A673 (cell line): Measurements from ENCODE around the gene ATP2A3.

Experiments
- EZH2 ChIP-seq: fragments of 200-600 bp; sonication (generic); IDR thresholded peaks from 2 replicates; pipeline ENCODE4 v1.6.1; 2017; ENCODE audit warnings: borderline replicate concordance, low read depth, mild to moderate bottlenecking, mixed read lengths, antibody characterized with exemption, low read length; ENCODE audit not compliant: poor library complexity, severe bottlenecking
- TF ChIP-seq, protein P1 (sequence below): fragments of 300-800, 200-600 bp; sonication (generic); conservative IDR thresholded peaks from 2 replicates; pipeline ENCODE4 v1.5.1; 2017; ENCODE audit warnings: low read depth, mild to moderate bottlenecking, antibody characterized with exemption, low read length, moderate library complexity, mixed read lengths

GRCh38 chr17:3924512-3925350 is 39.5 kb downstream of the ATP2A3 start:
- TF ChIP-seq, protein P1, sequence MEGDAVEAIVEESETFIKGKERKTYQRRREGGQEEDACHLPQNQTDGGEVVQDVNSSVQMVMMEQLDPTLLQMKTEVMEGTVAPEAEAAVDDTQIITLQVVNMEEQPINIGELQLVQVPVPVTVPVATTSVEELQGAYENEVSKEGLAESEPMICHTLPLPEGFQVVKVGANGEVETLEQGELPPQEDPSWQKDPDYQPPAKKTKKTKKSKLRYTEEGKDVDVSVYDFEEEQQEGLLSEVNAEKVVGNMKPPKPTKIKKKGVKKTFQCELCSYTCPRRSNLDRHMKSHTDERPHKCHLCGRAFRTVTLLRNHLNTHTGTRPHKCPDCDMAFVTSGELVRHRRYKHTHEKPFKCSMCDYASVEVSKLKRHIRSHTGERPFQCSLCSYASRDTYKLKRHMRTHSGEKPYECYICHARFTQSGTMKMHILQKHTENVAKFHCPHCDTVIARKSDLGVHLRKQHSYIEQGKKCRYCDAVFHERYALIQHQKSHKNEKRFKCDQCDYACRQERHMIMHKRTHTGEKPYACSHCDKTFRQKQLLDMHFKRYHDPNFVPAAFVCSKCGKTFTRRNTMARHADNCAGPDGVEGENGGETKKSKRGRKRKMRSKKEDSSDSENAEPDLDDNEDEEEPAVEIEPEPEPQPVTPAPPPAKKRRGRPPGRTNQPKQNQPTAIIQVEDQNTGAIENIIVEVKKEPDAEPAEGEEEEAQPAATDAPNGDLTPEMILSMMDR = no peak
- no peak for TF ChIP-seq EZH2
